ENCODE data around the gene ATE1.

DNA sequence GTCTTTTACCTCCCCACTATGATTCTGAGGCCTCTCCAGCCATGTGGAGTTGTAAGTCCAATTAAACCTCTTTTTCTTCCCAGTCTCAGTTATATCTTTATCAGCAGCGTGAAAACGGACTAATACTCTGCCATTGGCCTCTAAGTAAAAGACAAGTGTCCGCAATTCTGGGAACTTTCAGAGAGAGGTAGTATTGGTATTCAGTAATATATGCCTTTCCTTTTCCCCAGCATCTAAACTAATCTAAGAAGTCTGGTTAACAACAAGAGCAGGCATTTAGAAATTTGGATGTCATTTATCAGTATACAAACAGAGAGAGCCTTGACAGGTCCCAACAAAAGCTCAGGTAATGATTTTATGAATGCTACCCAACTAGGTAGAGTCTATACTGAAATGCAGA is 95.2 kb downstream of the ATE1 start:
- TF ChIP-seq, protein P1, sequence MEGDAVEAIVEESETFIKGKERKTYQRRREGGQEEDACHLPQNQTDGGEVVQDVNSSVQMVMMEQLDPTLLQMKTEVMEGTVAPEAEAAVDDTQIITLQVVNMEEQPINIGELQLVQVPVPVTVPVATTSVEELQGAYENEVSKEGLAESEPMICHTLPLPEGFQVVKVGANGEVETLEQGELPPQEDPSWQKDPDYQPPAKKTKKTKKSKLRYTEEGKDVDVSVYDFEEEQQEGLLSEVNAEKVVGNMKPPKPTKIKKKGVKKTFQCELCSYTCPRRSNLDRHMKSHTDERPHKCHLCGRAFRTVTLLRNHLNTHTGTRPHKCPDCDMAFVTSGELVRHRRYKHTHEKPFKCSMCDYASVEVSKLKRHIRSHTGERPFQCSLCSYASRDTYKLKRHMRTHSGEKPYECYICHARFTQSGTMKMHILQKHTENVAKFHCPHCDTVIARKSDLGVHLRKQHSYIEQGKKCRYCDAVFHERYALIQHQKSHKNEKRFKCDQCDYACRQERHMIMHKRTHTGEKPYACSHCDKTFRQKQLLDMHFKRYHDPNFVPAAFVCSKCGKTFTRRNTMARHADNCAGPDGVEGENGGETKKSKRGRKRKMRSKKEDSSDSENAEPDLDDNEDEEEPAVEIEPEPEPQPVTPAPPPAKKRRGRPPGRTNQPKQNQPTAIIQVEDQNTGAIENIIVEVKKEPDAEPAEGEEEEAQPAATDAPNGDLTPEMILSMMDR (IDR thresholded peaks at IDR 0.05), result no peak
- TF ChIP-seq POLR2A (IDR thresholded peaks at IDR 0.05) (no peak), EP300 (IDR thresholded peaks at IDR 0.05) (no peak)
